Retinal pigment epithelial cell (primary cell): ENCODE results near the gene CFAP46.

Experiments
- DNase-seq: peaks from one replicate; pipeline ENCODE4 v3.0.0-alpha.2; 2010; ENCODE audit warnings: low read depth
- H3K4me3 ChIP-seq: 2 replicates; pipeline ENCODE4 v1.5.1; 2011; ENCODE audit warnings: mild to moderate bottlenecking, low read length, control low read depth, moderate library complexity
- CTCF ChIP-seq: conservative IDR thresholded peaks from 2 replicates; pipeline ENCODE4 v1.5.1; 2011; ENCODE audit warnings: low read depth, low read length, control low read depth, inconsistent platforms

The CFAP46 gene

GRCh38 chr10:132919374-132920100 lies 22.8 kb downstream of the CFAP46 start:
- no peak for DNase-seq
- no peak for TF ChIP-seq CTCF

GRCh38 chr10:132918617-132919373 lies 23.6 kb downstream of the CFAP46 start:
- TF ChIP-seq CTCF, result no peak
- no peak for DNase-seq
- H3K4me3 ChIP-seq, result no peak overlapping the region

More at GRCh38 chr10:132919374-132920100, 22.8 kb downstream of the CFAP46 start:
- H3K4me3 ChIP-seq, result no peak overlapping the region

GRCh38 chr10:132918264-132918616 lies 24.1 kb downstream of the CFAP46 start:
- no peak for DNase-seq
- no peak overlapping the region for H3K4me3 ChIP-seq
- TF ChIP-seq CTCF, result no peak

GRCh38 chr10:132916956-132917666 lies 25.3 kb downstream of the CFAP46 start:
- no peak for TF ChIP-seq CTCF
- no peak for DNase-seq
- H3K4me3 ChIP-seq, result no peak overlapping the region

- no peak for TF ChIP-seq CTCF
- DNase-seq, result no peak
- H3K4me3 ChIP-seq, result no peak overlapping the region
Observed at GRCh38 chr10:132916421-132916841, 25.9 kb downstream of the CFAP46 start.

GRCh38 chr10:132915411-132915810 lies 27.0 kb downstream of the CFAP46 start:
- DNase-seq, result no peak
- no peak for TF ChIP-seq CTCF
- H3K4me3 ChIP-seq, result no peak overlapping the region
